ENCODE measurements around the gene PAK1.
"Not testable (repeated sequence)": the region's sequence is repeated elsewhere in the genome, so short reads cannot be mapped to it uniquely, and the experiment has no call there.

PAK1 gene

GRCh38 chr11:77384571-77384970 lies 89.3 kb downstream of the PAK1 start:
- no peak for DNase-seq (ENCODE audit: low read depth)
- H3K4me3 ChIP-seq (ENCODE audit: low read depth, low read length): no peak overlapping the region
- TF ChIP-seq CTCF (IDR thresholded peaks at IDR 0.05; ENCODE audit: control insufficient read depth, extremely low read depth, insufficient read depth): no peak

- not testable (repeated sequence) for H3K4me3 ChIP-seq (ENCODE audit: low read depth, low read length); DNase-seq (ENCODE audit: low read depth)
Measured at GRCh38 chr11:77383349-77383748, 90.5 kb downstream of the PAK1 start.

- DNase-seq (ENCODE audit: low read depth): no peak
- no peak for TF ChIP-seq CTCF (IDR thresholded peaks at IDR 0.05; ENCODE audit: control insufficient read depth, extremely low read depth, insufficient read depth)
- H3K4me3 ChIP-seq (ENCODE audit: low read depth, low read length): no peak overlapping the region
Measured at GRCh38 chr11:77381729-77382665, 91.9 kb downstream of the PAK1 start.

- no peak overlapping the region for H3K4me3 ChIP-seq (ENCODE audit: low read depth, low read length)
- DNase-seq (ENCODE audit: low read depth): no peak
- no peak for TF ChIP-seq CTCF (IDR thresholded peaks at IDR 0.05; ENCODE audit: control insufficient read depth, extremely low read depth, insufficient read depth)
Measured at GRCh38 chr11:77379934-77380333, 94.0 kb downstream of the PAK1 start.

GRCh38 chr11:77379253-77379652 lies 94.6 kb downstream of the PAK1 start:
- H3K4me3 ChIP-seq (ENCODE audit: low read depth, low read length): no peak overlapping the region
- TF ChIP-seq CTCF (IDR thresholded peaks at IDR 0.05; ENCODE audit: control insufficient read depth, extremely low read depth, insufficient read depth): no peak
- DNase-seq (ENCODE audit: low read depth): no peak

GRCh38 chr11:77377734-77378133 lies 96.2 kb downstream of the PAK1 start:
- TF ChIP-seq CTCF (IDR thresholded peaks at IDR 0.05; ENCODE audit: control insufficient read depth, extremely low read depth, insufficient read depth): no peak
- no peak overlapping the region for H3K4me3 ChIP-seq (ENCODE audit: low read depth, low read length)

GRCh38 chr11:77375107-77375506 lies 98.8 kb downstream of the PAK1 start:
- TF ChIP-seq CTCF (IDR thresholded peaks at IDR 0.05; ENCODE audit: control insufficient read depth, extremely low read depth, insufficient read depth): no peak
- DNase-seq (ENCODE audit: low read depth): no peak
- no peak overlapping the region for H3K4me3 ChIP-seq (ENCODE audit: low read depth, low read length)

More at GRCh38 chr11:77377734-77378133, 96.2 kb downstream of the PAK1 start:
- DNase-seq (ENCODE audit: low read depth): no peak
